Measurements from ENCODE around the gene GLB1L3. TPM values are rescaled to one million over a fixed set of nuclear protein-coding genes. Genes with fewer than 3 reads are reported as not detected.

Gene GLB1L3
- total RNA-seq, 1 experiment from 2014 or later, result not detected

DNA sequence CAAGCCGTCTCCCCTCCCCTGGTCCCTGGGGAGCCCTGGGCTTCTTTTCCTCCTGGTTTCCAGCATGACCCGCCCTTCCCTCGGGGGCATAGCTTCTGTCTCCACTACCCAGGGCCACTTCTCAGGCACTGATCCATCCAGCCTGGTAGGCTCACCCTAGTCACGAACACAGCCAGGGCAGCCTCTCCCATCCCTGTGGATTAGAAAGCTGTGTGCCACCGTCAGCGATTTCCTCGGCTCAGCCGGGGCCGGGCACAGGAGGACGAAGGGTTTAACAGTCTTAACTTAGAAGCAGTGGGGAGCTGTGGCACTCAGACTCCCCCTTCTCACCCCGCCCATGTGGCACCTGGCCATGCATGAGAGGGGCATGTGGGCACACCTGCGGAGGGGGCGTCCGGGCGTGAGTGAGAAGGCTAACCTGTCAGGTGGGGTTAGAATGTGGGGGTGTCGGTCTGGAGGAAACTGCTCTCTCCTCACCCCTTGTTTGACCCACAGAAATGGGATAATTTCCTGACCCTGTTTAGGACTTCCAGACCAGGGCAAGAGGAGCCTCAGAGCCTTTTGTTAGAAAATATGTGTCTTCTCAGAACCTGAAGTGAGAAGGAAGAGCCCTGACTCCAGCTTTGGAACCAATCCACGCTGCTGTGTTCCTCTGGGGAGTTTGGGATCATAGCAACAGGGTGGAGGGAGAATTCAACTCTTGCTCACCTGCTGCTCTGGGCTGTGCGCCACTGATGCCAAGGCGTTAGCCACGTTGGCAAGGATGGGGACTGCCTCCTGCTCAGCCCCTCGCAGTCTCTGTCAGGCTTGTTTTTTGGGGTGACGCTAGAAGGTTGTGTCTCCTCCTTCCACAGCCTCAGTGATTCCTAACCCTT lies 70.2 kb downstream of the GLB1L3 start (continued):
- TF ChIP-seq FOSL1 (IDR thresholded peaks at IDR 0.05; ENCODE audit: low read depth), result no peak

DNA sequence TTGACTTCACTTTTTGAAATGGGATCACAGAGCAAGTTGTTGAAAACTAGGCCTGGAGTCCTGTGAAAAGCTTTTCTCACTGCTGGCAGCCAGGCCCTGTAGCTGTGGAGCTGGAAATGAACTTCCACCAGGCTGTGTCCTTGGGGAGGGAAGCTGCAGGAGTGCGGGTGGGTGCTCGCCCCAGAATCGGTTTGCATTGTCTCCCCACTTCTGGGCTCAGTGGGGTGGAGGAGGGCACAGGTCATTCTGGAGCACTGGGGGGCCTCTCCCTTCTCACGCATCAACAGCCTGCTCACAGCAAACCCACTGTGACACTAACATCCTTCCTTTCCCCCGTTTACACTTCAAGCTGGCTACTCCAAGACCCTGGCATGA lies 70.8 kb downstream of the GLB1L3 start:
- H3K27ac ChIP-seq (ENCODE audit: low read depth, low read length), result no peak overlapping the region
- H3K4me3 ChIP-seq (replicated peaks in 1 of 2; ENCODE audit: low read depth in 1 of 2, low read length in 2 of 2), result no peak overlapping the region
- no peaks in the 10 kb centered on the region; a peak in 1 of 4 replicates for H3K36me3 ChIP-seq (ENCODE audit: control insufficient read depth in 1 of 2, insufficient read depth in 2 of 2, low read length in 2 of 2)
- ChIA-PET CTCF (no interaction called here), POLR2A (no interaction called here), RAD21 (ENCODE audit: low non-redundant PET in 1 of 2, low total read pairs in 2 of 2, uncharacterized antibody in 2 of 2, unreplicated experiment in 2 of 2) (no interaction called here)
- no peaks in the 10 kb centered on the region for H3K9me2 ChIP-seq (ENCODE audit: insufficient read depth)
- H2AFZ ChIP-seq (ENCODE audit: low read depth, low read length, poor library complexity, severe bottlenecking), result no peak overlapping the region
- H3K9ac ChIP-seq (ENCODE audit: low read length), result no peak overlapping the region
- ATAC-seq (no peak), DNase-seq (ENCODE audit: low read depth, low spot score) (no peak)
- no peaks in the 10 kb centered on the region for H4K20me1 ChIP-seq (ENCODE audit: insufficient read depth)
- no peak overlapping the region for H3K4me2 ChIP-seq (ENCODE audit: low read length)
- intact Hi-C loops (cut with micrococcal nuclease), result no loop called here
- TF ChIP-seq, protein P1, sequence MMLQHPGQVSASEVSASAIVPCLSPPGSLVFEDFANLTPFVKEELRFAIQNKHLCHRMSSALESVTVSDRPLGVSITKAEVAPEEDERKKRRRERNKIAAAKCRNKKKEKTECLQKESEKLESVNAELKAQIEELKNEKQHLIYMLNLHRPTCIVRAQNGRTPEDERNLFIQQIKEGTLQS (IDR thresholded peaks at IDR 0.05), result no peak
- no peak for TF ChIP-seq POLR2A (IDR thresholded peaks at IDR 0.05; ENCODE audit: borderline replicate concordance, extremely low read depth, insufficient read depth, insufficient read length)
- no peak for TF ChIP-seq POLR2AphosphoS5 (IDR thresholded peaks at IDR 0.05; ENCODE audit: low read depth, low read length)
- no peak for TF ChIP-seq CEBPB (IDR thresholded peaks at IDR 0.05; ENCODE audit: low read depth)
- no peak for TF ChIP-seq SIN3A (IDR thresholded peaks at IDR 0.05; ENCODE audit: low read depth)
- TF ChIP-seq ZNF274 (IDR thresholded peaks at IDR 0.05; ENCODE audit: low read depth, low read length), result no peak
- no peak for TF ChIP-seq CBX3 (IDR thresholded peaks at IDR 0.05; ENCODE audit: low read depth)
- no peak for TF ChIP-seq ELF1 (IDR thresholded peaks at IDR 0.05; ENCODE audit: borderline replicate concordance, low read depth)
- no peak for TF ChIP-seq TCF7L2 (IDR thresholded peaks at IDR 0.05; ENCODE audit: borderline replicate concordance, extremely low read depth, insufficient read depth, insufficient read length)
- TF ChIP-seq, protein P2, sequence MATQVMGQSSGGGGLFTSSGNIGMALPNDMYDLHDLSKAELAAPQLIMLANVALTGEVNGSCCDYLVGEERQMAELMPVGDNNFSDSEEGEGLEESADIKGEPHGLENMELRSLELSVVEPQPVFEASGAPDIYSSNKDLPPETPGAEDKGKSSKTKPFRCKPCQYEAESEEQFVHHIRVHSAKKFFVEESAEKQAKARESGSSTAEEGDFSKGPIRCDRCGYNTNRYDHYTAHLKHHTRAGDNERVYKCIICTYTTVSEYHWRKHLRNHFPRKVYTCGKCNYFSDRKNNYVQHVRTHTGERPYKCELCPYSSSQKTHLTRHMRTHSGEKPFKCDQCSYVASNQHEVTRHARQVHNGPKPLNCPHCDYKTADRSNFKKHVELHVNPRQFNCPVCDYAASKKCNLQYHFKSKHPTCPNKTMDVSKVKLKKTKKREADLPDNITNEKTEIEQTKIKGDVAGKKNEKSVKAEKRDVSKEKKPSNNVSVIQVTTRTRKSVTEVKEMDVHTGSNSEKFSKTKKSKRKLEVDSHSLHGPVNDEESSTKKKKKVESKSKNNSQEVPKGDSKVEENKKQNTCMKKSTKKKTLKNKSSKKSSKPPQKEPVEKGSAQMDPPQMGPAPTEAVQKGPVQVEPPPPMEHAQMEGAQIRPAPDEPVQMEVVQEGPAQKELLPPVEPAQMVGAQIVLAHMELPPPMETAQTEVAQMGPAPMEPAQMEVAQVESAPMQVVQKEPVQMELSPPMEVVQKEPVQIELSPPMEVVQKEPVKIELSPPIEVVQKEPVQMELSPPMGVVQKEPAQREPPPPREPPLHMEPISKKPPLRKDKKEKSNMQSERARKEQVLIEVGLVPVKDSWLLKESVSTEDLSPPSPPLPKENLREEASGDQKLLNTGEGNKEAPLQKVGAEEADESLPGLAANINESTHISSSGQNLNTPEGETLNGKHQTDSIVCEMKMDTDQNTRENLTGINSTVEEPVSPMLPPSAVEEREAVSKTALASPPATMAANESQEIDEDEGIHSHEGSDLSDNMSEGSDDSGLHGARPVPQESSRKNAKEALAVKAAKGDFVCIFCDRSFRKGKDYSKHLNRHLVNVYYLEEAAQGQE (IDR thresholded peaks at IDR 0.05; ENCODE audit: low read depth), result no peak
- TF ChIP-seq, protein P3, sequence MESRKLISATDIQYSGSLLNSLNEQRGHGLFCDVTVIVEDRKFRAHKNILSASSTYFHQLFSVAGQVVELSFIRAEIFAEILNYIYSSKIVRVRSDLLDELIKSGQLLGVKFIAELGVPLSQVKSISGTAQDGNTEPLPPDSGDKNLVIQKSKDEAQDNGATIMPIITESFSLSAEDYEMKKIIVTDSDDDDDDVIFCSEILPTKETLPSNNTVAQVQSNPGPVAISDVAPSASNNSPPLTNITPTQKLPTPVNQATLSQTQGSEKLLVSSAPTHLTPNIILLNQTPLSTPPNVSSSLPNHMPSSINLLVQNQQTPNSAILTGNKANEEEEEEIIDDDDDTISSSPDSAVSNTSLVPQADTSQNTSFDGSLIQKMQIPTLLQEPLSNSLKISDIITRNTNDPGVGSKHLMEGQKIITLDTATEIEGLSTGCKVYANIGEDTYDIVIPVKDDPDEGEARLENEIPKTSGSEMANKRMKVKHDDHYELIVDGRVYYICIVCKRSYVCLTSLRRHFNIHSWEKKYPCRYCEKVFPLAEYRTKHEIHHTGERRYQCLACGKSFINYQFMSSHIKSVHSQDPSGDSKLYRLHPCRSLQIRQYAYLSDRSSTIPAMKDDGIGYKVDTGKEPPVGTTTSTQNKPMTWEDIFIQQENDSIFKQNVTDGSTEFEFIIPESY (IDR thresholded peaks at IDR 0.05; ENCODE audit: extremely low read depth, insufficient replicate concordance, low read length), result no peak
- TF ChIP-seq YY1 (IDR thresholded peaks at IDR 0.05; ENCODE audit: extremely low read depth, insufficient replicate concordance, low read depth, low read length), result no peak
- TF ChIP-seq, protein P4, sequence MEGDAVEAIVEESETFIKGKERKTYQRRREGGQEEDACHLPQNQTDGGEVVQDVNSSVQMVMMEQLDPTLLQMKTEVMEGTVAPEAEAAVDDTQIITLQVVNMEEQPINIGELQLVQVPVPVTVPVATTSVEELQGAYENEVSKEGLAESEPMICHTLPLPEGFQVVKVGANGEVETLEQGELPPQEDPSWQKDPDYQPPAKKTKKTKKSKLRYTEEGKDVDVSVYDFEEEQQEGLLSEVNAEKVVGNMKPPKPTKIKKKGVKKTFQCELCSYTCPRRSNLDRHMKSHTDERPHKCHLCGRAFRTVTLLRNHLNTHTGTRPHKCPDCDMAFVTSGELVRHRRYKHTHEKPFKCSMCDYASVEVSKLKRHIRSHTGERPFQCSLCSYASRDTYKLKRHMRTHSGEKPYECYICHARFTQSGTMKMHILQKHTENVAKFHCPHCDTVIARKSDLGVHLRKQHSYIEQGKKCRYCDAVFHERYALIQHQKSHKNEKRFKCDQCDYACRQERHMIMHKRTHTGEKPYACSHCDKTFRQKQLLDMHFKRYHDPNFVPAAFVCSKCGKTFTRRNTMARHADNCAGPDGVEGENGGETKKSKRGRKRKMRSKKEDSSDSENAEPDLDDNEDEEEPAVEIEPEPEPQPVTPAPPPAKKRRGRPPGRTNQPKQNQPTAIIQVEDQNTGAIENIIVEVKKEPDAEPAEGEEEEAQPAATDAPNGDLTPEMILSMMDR (IDR thresholded peaks at IDR 0.05 in 2 of 3, conservative IDR thresholded peaks at IDR 0.05 in 1 of 3; ENCODE audit: borderline replicate concordance in 1 of 3, insufficient read depth in 1 of 3, low read depth in 2 of 3, low read length in 2 of 3), result no peak
- TF ChIP-seq ZFX (IDR thresholded peaks at IDR 0.05), result no peak
- no peak for TF ChIP-seq SP1 (IDR thresholded peaks at IDR 0.05; ENCODE audit: low read depth)
- no peak for TF ChIP-seq SRF (IDR thresholded peaks at IDR 0.05; ENCODE audit: low read depth)
- peaks cover 0 to 10% of the 10 kb centered on the region in 2 experiments; a peak in 2 of 4 replicates for H3K4me1 ChIP-seq (ENCODE audit: control insufficient read depth in 1 of 2, insufficient read depth in 2 of 2, low read length in 2 of 2)
- H3K27me3 ChIP-seq (ENCODE audit: insufficient read depth, low read length), result no peaks in the 10 kb centered on the region
- H3K79me2 ChIP-seq (ENCODE audit: insufficient read depth, low read length), result no peaks in the 10 kb centered on the region
- H3K9me3 ChIP-seq (ENCODE audit: control insufficient read depth in 1 of 2, insufficient read depth in 1 of 2, low read depth in 1 of 2, low read length in 2 of 2), result no peaks in the 10 kb centered on the region
- BruUV-seq (replicated peaks), result no TSS peak
